Stimulated activated CD8-positive, alpha-beta memory T cell treated with anti-CD3 and anti-CD28 coated beads, Interleukin-15, amount 100 ng/mL, for 24 hours (primary cell): ENCODE results near the gene FBXO11.

Source experiments
- DNase-seq: peaks from one replicate; pipeline ENCODE4 v3.0.0-alpha.2; 2020; ENCODE audit warnings: low read depth

The FBXO11 gene

GRCh38 chr2:47849368-47849767 lies 56.9 kb downstream of the FBXO11 start:
- no peak for DNase-seq

DNA sequence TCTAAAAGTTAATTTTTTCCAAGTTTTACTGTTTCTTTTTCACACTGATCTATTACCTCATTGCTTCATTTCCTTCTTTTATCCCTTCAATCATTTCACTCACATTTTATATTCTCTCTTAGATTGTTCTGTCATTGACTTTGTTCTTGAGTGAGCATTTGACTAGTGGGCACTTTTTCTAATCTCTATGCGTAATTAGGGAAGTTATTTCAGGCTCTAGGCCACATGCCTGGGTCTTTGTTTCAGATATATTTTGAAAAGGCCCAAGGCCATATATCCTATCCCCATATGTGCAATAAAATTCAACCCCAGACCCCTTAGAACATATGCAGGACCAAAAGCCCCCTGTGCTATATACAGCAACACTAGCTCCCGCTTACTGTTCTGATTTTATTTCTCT lies 62.1 kb downstream of the FBXO11 start:
- DNase-seq: no peak

DNA sequence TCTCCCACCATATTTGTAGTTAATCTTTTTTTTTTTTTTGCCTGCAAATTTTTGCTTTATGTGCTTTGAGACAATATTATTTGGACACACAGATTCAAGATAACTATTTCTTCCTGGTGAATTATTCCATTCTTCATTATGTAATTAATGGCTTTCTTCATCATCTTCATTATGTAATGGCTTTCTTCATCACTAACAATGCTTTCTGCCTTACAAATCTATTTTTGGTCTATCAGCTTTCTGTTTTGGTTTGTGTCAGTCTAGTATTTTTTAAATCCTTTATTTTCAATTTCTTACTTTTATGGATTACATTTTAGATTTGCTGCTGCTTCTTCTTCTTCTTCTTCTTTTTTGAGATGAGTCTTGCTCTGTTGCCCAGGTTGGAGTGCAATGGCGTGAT lies 62.9 kb downstream of the FBXO11 start:
- no peak for DNase-seq

DNA sequence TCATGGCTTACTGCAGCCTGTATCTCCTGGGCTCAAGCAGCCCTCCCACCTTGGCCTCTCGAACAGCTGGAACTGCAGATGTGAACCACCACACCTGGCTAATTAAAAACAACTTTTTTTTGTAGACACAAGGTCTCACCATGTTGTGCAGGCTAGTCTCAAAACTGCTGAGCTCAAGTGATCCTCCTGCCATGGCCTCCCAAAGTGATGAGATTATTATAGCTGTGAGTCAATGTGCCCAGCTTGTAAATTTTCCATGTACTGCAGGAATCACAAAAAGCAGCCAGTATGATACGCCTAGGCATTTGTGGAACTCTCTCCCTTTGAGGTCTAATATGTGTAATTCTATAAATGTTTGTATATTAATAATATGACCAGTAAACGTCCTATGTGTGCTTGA lies 63.5 kb downstream of the FBXO11 start:
- no peak for DNase-seq

DNA sequence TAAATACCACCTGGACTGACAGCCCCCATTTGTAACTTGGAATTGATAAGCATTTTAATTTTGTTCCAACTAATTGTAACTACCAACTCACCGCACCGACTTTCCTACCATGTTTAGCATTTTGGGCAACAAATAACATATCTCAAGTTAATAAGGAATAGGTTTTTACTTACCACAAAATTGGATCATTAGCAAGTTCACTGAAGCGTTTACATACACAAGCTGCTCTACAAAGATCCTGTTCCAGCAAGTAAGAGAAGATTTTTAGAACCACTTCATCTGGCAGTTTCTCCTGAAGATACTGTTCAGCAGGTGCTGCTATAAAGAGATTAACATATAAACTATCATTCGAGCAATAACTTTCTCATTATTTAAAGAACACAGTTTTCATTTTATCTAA lies 67.6 kb downstream of the FBXO11 start:
- DNase-seq: no peak

DNA sequence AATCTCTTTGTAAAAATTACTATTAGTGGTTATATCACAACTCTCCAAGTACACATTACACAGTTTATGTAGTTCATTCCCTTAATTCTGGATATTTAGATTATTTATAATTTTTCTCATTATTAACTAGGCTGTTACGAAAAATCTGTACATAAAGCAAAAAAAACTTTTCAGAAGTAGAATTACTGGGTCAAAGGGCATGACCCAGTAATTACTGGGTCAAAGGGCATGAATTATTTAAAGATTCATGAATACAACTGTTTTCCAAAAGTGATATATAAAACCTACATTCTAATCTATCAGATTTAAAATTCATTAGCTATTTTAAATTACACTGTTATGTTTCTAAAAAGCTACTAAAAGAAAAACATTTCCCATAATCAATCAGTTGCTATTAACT lies 68.0 kb downstream of the FBXO11 start:
- DNase-seq: no peak

GRCh38 chr2:47833516-47833968 lies 72.8 kb downstream of the FBXO11 start:
- DNase-seq: no peak

DNA sequence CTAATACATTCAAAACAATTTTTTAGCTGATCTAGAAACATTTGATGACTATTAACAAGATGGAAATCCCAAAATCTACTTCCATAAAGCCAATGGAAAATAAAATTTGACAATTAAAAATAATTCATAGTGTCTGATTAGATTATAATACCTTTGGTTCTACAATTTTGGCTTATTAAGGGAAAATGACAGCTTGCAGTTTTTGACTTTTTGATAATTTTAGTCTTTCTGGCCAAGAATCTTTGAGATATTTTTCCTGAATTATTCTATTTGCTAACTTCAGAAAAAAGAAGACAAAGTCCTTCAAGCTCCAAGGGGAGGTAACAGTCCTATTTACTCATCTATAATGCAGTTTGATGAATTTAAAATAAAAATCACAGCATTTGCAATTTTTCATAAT lies 83.8 kb downstream of the FBXO11 start:
- no peak for DNase-seq

GRCh38 chr2:47819834-47820233 lies 86.5 kb downstream of the FBXO11 start:
- no peak for DNase-seq

DNA sequence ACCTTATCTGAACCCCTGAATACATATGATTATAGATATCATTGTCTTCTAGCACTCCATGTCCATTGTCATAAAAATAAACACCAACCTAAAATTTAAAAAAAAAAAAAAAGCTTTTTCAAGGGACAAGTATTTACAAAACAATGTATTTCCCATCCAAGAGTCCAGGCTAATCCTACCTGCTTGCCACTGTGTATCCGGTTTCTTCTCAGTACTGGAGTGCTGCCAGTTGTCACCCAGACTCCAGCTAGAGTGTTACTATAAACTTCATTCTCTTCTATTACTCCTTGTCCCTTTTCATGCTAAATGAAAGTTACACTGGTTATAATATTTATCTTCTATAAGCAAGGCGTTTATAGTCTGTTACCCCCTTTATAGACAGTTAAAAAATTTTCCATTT lies 87.5 kb downstream of the FBXO11 start:
- no peak for DNase-seq

- no peak for DNase-seq
These were observed 90.5 kb downstream of the FBXO11 start for GRCh38 chr2:47815764-47816163.

GRCh38 chr2:47811668-47812067 lies 94.6 kb downstream of the FBXO11 start:
- no peak for DNase-seq

DNA sequence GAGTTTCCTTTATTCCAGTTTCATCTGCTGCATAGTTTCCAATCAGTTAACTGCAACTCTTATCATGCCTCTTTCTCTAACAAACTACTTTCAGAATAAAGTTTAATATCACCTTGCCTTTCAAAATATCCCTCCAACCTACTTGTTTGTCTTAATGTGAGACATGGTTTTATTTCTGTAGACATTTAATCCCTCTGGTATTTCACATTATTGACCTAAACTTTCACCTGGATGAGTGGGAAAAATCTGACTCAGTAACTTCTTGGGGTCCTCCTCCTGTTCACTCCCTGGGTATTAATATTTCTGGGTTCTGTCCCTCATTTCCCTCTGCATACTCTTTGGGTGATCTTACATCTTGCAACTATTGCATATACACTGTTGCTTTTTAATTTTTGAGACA lies 95.4 kb downstream of the FBXO11 start:
- DNase-seq: no peak

DNA sequence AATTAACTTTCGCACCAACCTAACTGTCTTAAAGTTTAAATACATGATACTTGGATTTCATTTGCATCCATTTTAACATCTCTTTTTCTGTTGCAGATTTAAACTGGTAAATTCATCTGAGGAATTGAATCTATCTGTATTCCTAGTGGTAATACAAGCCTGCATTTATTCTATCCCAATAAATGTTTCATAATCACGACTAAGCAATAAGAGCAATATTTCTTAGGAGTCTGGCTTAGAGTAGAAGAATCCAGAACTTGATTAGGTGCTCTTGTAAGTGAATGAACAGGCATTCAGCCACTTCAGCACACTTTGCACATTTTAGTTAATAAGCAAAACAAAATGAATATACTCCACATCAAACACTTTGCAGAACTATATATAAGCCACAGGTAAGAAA lies 96.4 kb downstream of the FBXO11 start:
- no peak for DNase-seq

- DNase-seq: no peak
These were observed 97.7 kb downstream of the FBXO11 start for GRCh38 chr2:47808614-47809013.

GRCh38 chr2:47805850-47806249 lies 100.4 kb downstream of the FBXO11 start:
- no peak for DNase-seq

DNA sequence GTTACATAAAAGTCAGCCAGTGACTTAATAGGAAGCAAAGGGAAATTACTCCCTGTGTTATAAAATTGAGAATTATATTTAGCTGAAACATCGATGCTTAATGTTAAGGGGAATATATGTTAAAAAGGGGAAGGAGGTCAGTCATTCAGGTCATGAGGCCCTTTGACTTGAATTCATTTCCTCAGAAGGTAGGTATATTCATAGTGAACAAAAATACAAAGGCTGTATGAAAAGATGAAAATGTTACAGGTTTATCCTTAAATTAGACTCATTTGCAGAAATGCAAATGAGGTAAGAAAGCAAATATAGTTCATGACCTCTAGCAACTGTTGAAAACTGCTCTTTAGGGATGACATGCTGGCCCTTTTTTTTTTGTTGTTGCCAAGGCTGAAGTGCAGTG lies 102.5 kb downstream of the FBXO11 start:
- no peak for DNase-seq

GRCh38 chr2:47803363-47803762 lies 102.9 kb downstream of the FBXO11 start:
- DNase-seq: no peak

DNA sequence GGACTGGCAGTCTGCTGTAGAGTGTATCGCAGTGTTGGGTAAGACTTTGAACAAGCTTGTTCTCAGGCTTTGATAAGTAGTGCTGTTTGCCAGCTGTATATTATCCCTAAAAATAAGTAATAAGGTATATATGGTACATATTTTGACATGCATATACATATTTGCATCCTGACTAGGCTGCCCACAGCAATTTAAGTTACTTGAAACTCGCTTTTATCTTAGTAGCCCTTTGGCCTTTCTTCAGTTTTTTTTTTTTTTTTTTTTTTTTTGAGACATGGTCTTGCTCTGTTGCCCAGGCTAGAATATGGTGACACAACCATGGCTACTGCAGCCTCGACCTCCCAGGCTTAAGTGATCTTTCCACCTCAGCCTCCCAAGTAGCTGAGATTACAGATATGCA lies 105.2 kb downstream of the FBXO11 start:
- no peak for DNase-seq

- DNase-seq: no peak
These were observed 107.2 kb downstream of the FBXO11 start for GRCh38 chr2:47799031-47799609.

DNA sequence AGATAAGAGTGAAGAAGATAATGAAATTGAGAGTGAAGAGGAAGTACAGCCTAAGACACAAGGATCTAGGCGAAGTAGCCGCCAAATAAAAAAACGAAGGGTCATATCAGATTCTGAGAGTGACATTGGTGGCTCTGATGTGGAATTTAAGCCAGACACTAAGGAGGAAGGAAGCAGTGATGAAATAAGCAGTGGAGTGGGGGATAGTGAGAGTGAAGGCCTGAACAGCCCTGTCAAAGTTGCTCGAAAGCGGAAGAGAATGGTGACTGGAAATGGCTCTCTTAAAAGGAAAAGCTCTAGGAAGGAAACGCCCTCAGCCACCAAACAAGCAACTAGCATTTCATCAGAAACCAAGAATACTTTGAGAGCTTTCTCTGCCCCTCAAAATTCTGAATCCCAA lies 107.7 kb downstream of the FBXO11 start:
- no peak for DNase-seq

DNA sequence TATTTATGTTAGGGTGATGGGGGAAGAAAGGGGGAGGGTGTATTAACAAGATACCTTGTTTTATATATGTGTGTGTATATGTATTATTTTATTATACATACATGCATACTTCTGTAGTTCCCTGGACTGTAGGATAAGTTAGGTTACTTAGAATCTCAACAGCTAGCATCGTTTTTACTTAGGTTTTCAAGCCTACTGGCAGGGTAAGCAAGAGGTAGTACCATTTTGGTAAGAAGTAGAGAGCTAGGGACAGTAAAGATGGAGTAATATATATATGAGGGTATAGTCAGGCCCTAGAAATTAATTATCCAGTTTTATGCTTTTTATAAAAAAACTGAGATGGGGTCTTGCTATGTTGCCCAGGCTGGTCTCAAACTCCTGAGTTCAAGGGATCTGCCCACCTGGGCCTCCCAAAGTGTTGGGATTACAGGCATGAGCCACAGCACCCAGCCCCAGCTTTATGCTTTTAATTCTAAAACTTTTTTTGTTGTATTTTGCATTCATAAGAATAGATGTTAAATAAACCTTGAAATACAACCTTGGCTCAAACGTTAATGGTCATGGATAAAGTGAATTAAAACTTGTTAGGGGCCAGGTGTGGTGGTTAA lies 110.1 kb downstream of the FBXO11 start:
- no peak for DNase-seq

- no peak for DNase-seq
These were observed 120.3 kb downstream of the FBXO11 start for GRCh38 chr2:47785986-47786385.

GRCh38 chr2:47784352-47784851 lies 121.9 kb downstream of the FBXO11 start:
- no peak for DNase-seq
